HG03439 (cell line): ENCODE data around the gene ANP32B.

Experiments used
- ATAC-seq: cut with Tn5 transposase; IDR thresholded peaks from one replicate; pipeline ENCODE4 v1.9.1; 2021; ENCODE audit warnings: mild to moderate bottlenecking, moderate library complexity; ENCODE audit not compliant: unreplicated experiment

Gene ANP32B

DNA sequence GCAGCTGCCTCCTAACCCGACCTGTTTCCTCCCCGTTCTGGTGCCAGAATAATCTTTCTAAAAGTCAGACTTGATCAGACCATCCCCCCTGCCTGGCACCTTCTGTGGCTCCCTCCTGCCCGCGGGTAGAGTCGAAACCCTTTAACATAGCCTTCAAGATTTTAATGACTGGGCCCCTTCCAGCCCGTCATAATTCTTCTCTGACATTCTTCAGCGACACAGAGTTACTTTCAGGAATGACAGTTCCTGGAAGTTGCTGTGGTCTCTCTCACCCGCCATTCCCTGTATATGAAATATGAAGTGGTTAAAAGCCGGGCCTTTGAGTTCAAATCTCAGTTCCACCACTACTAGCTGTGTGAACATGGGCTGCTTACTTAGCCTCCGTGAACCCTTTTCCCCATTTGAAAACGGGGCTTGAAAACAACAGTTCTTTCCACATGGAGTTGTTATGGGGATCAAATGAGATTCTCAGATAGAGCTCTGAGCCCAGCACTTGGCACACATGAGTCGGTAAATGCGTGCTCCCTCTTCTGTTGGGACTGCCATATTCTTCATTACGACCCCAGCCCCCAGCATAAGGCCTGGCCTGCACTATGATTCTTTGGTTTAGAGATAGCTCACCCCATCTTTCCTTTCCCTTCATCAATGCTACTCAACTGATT, 74.1 kb downstream of the ANP32B start:
- no peak for ATAC-seq

DNA sequence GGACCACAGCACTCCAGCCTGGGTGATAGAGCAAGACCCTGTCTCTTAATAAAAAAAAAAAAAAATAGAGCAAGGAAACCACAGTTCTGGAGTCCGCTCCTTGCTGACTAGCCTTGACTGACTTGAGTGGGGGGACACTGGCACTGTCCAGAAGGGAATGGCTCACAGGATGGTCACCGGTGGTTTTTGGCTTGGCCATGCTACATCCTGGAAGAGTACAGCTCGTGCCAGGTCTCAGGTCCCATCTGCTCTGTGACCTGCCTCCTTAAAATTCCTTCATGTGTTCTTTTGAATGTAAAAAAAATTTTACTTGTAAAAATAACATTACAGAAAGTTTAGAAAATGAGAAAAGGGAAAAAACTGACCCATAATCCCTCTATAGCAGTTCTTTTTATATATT, 79.0 kb downstream of the ANP32B start:
- no peak for ATAC-seq

DNA sequence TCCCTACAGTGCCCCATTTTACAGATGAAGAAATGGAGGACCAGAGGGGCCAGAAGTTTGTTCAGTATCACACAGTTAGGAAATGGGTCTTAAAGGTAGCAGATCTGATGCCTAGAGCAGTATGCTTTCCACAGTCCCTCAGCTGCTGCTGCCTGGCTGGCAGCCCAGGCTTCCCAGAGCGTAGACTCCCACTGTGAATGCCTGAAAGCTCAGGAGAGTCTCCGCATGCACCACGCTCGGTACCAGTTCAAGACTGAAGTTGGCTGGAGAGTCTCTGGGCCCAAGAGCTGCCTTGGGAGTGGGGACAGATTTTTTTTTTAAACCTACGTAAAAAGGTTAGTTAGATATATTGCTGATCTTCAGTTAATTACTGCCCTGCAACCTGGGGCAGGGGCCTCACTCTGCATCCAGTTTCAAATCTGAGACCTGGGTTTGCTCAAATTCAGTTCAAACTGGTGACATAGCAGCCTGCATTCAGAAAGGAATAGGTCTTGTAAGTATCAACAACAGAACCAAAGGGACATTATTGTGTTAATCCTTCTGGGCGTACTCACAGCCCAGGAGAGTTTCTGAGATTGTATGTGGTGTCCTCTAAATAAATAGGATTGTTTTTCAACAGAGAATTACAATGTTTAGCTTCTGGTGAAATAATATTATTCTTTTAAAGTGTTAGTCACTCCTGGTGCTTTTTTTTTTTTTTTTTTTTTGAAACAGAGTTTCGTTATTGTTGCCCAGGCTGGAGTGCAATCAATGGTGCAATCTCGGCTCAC, 81.7 kb downstream of the ANP32B start:
- no peak for ATAC-seq
